K562 (cell line): ENCODE data around the gene TNFAIP3. TPM values are rescaled to one million over a fixed set of nuclear protein-coding genes. Genes with fewer than 3 reads are reported as not detected.

Source experiments
- ATAC-seq: fragments of 200-7000 bp; cut with Tn5 transposase; 3 replicates; pipeline ENCODE4 v1.9.1; 2020; ENCODE audit warnings: moderate library complexity
- BruUV-seq: library from RNA; stranded (reverse); fragments of 400-500 nt; replicated peaks from 2 replicates; lab custom pipeline; 2021; lab: Mats Ljungman, UMichigan
- CTCF ChIA-PET: fragments of 300-600 bp; formaldehyde crosslinking; extraction: SDS; loops from one replicate; lab custom pipeline; 2021; ENCODE audit warnings: low intra/inter-chr PET ratio; lab: Yijun Ruan, JAX
- POLR2A ChIA-PET: fragments of 300-600, 350-650 bp; sonication (Branson Sonifier 250); formaldehyde crosslinking; extraction: SDS; loops from one replicate; lab custom pipeline; 2021; ENCODE audit warnings: antibody characterized with exemption, inconsistent platforms; lab: Yijun Ruan, JAX
- DNase-seq, 4 experiments: peaks; one replicate each; pipeline versions ENCODE4 v3.0.0 to v3.0.0-alpha.2; 2011 to 2018; ENCODE audit warnings: low spot score in 3 of 4, mixed read lengths in 3 of 4; ENCODE audit errors: extremely low read depth in 1 of 4
- FAIRE-seq: peaks from 2 replicates; lab custom pipeline; 2011; peaks lifted over from hg19 to GRCh38; lab: Jason Lieb, UNC
- H2AFZ ChIP-seq: 2 replicates; pipeline ENCODE4 v1.6.0; 2011; ENCODE audit warnings: low read depth, low read length, control low read depth, inconsistent platforms
- H3K27ac ChIP-seq: fragments of 200-600 bp; 3 replicates; pipeline ENCODE4 v1.8.0; 2011; ENCODE audit warnings: low read depth, mild to moderate bottlenecking, control low read depth, inconsistent platforms, low read length, moderate library complexity, mixed read lengths; ENCODE audit errors: extremely low read depth
- H3K27me3 ChIP-seq, 2 experiments: fragments of 300-600 bp in 1 of 2; 2 replicates in 1 of 2; 3 replicates in 1 of 2; pipeline versions ENCODE4 v1.6.0 to v1.8.0; 2011; ENCODE audit warnings: inconsistent platforms in 2 of 2, low read length in 2 of 2, mild to moderate bottlenecking in 1 of 2, mixed read lengths in 1 of 2, moderate library complexity in 1 of 2; ENCODE audit not compliant: control insufficient read depth in 2 of 2, insufficient read depth in 2 of 2
- H3K36me3 ChIP-seq: fragments of 300-600 bp; 3 replicates; pipeline ENCODE4 v1.8.0; 2011; ENCODE audit warnings: mild to moderate bottlenecking, low read length, inconsistent platforms; ENCODE audit not compliant: control insufficient read depth, insufficient read depth
- H3K4me1 ChIP-seq, 2 experiments: fragments of 200-600 bp in 1 of 2; replicated peaks in 1 of 2; 2 replicates in 1 of 2; 3 replicates in 1 of 2; pipeline versions ENCODE4 v1.5.1 to v1.8.0; 2011; ENCODE audit warnings: inconsistent platforms in 2 of 2, low read length in 2 of 2, mild to moderate bottlenecking in 1 of 2, mixed read lengths in 1 of 2, moderate library complexity in 1 of 2; ENCODE audit not compliant: control insufficient read depth in 2 of 2, insufficient read depth in 2 of 2
- H3K4me2 ChIP-seq: 2 replicates; pipeline ENCODE4 v1.6.1; 2011; ENCODE audit warnings: low read length, control low read depth, inconsistent platforms, mixed read lengths; ENCODE audit not compliant: insufficient read depth
- H3K4me3 ChIP-seq: fragments of 200-600 bp; sonication (generic), shearing (Covaris generic); 2 replicates; pipeline ENCODE4 v1.5.1; 2016; ENCODE audit warnings: control low read depth, inconsistent platforms
- H3K79me2 ChIP-seq: fragments of 200-600 bp; 3 replicates; pipeline ENCODE4 v1.8.0; 2011; ENCODE audit warnings: low read length, inconsistent platforms; ENCODE audit not compliant: control insufficient read depth, insufficient read depth
- H3K9ac ChIP-seq, 2 experiments: 2 replicates each; pipeline versions ENCODE4 v1.6.0 to v1.6.1; 2011; ENCODE audit warnings: low read depth in 2 of 2, low read length in 2 of 2, control low read depth in 1 of 2, inconsistent platforms in 1 of 2, mild to moderate bottlenecking in 1 of 2, mixed read lengths in 1 of 2; ENCODE audit not compliant: insufficient read depth in 1 of 2
- H3K9me1 ChIP-seq: one replicate; pipeline ENCODE4 v1.6.0; 2011; ENCODE audit warnings: inconsistent platforms, mild to moderate bottlenecking, low read length, moderate library complexity; ENCODE audit not compliant: control insufficient read depth, insufficient read depth
- H3K9me3 ChIP-seq: replicated peaks from 2 replicates; pipeline ENCODE4 v1.5.1; 2011; ENCODE audit warnings: low read depth, low read length, inconsistent platforms; ENCODE audit not compliant: control insufficient read depth, insufficient read depth
- H4K20me1 ChIP-seq: replicated peaks from 2 replicates; pipeline ENCODE4 v1.6.1; 2011; ENCODE audit warnings: low read length, inconsistent platforms, mixed read lengths; ENCODE audit not compliant: control insufficient read depth, insufficient read depth
- EWSR1 ChIP-seq: fragments of 450-650 bp; IDR thresholded peaks from 2 replicates; pipeline ENCODE4 v1.6.1; 2018; ENCODE audit warnings: borderline replicate concordance, mild to moderate bottlenecking, low read depth, moderate library complexity; ENCODE audit not compliant: partially characterized antibody
- KLF16 ChIP-seq: IDR thresholded peaks from 2 replicates; pipeline ENCODE4 v1.6.1; 2016; ENCODE audit warnings: antibody characterized with exemption
- LARP7 ChIP-seq: fragments of 450-650 bp; IDR thresholded peaks from 2 replicates; pipeline ENCODE4 v1.6.1; 2016
- MEF2D ChIP-seq: conservative IDR thresholded peaks from 2 replicates; pipeline ENCODE4 v1.6.1; 2016; ENCODE audit warnings: low read depth, missing genetic modification characterization, missing compliant biosample characterization
- POLR2B ChIP-seq: fragments of 450-650 bp; IDR thresholded peaks from 2 replicates; pipeline ENCODE4 v1.6.1; 2018; ENCODE audit warnings: low read depth; ENCODE audit not compliant: partially characterized antibody
- RBM25 ChIP-seq: fragments of 200-400 bp; formaldehyde crosslinking; IDR thresholded peaks from 2 replicates; pipeline ENCODE4 v1.6.1; 2018; ENCODE audit warnings: low read length, low read depth, moderate library complexity; ENCODE audit not compliant: severe bottlenecking
- SMAD3 ChIP-seq: fragments of 450-650 bp; formaldehyde crosslinking; conservative IDR thresholded peaks from 2 replicates; pipeline ENCODE4 v1.4.0; 2020; ENCODE audit warnings: mild to moderate bottlenecking
- SMARCA4 ChIP-seq: fragments of 450-650 bp; IDR thresholded peaks from 2 replicates; pipeline ENCODE4 v1.6.1; 2016
- TAF1 ChIP-seq: IDR thresholded peaks from 2 replicates; pipeline ENCODE4 v1.6.1; 2011; ENCODE audit warnings: mild to moderate bottlenecking, low read length, moderate library complexity; ENCODE audit not compliant: insufficient read depth, control insufficient read depth, severe bottlenecking; ENCODE audit errors: extremely low read depth
- ZNF165 ChIP-seq: fragments of 250-450 bp; sonication (Bioruptor Pico); IDR thresholded peaks from 2 replicates; pipeline ENCODE4 v1.4.0; 2020; ENCODE audit warnings: borderline replicate concordance
- ZNF785 ChIP-seq: fragments of 250-450 bp; sonication (Bioruptor Pico); IDR thresholded peaks from 2 replicates; pipeline ENCODE4 v1.4.0; 2020; ENCODE audit warnings: mild to moderate bottlenecking
- WGBS: fragments of 100-300 bp; shearing (Covaris generic); methylation state at CpG from one replicate; pipeline ENCODE4 v1.1.6; 2016; ENCODE audit warnings: low coverage, mixed read lengths; ENCODE audit not compliant: insufficient coverage; ENCODE audit errors: missing lambda C conversion rate; 5-methylcytosine and 5-hydroxymethylcytosine counted together
- in situ Hi-C: fragments of 300-500 bp; cut with MboI; formaldehyde crosslinking; loops from 4 replicates; pipeline ENCODE4 v1.15.0; 2018; ENCODE audit warnings: inconsistent platforms, mixed read lengths
- intact Hi-C: fragments of 100-400 bp; cut with micrococcal nuclease; formaldehyde crosslinking; loops from 2 replicates; pipeline ENCODE4 v1.14.2; 2022
- polyA plus RNA-seq, 8 experiments: library from polyadenylated mRNA; depleted of rRNA in 4 of 8; stranded (reverse) in 5 of 8; unstranded in 3 of 8; fragments of >200 nt; fragmentation: Nextera tagmentation in 2 of 8; fragmentation: Illumina TruSeq in 1 of 8; extraction: Ambion mirVana in 2 of 8; extraction: Trizol in 1 of 8; gene quantifications; 2 replicates each; pipeline versions ENCODE4 v1.2.1 to v1.2.3, GENCODE V29; 2011 to 2014; ENCODE audit warnings: inconsistent platforms in 1 of 8, missing spikeins in 1 of 8
- total RNA-seq, 7 experiments: library from RNA; depleted of rRNA in 6 of 7; stranded (reverse); fragments of >200 nt in 6 of 7; fragmentation: Illumina TruSeq in 2 of 7; extraction: Trizol in 2 of 7; gene quantifications; 2 replicates each; pipeline versions ENCODE4 v1.2.1 to v1.2.3, GENCODE V29; 2011 to 2021; ENCODE audit warnings: low replicate concordance in 1 of 7

Gene TNFAIP3
- total and polyA plus RNA-seq, 9 of the 15 experiments (the other 6 are each of a cell fraction or from before 2014, with no cell fraction given), result 0.79 to 17.0 (median 6.4) TPM

- Histone ChIP-seq H3K9me1 (no peaks in the 10 kb centered on the region), H3K27ac (no peak overlapping the region), H3K9ac (no peak overlapping the region), H3K27me3 (no peaks in the 10 kb centered on the region), H3K4me3 (no peak overlapping the region), H3K9me3 (no peaks in the 10 kb centered on the region), H3K79me2 (no peaks in the 10 kb centered on the region), H2AFZ (no peak overlapping the region), H3K36me3 (no peaks in the 10 kb centered on the region), H3K4me2 (no peak overlapping the region), H4K20me1 (no peaks in the 10 kb centered on the region), H3K4me1 (no peaks in the 10 kb centered on the region)
- in situ Hi-C loops, result no loop called here
- ATAC-seq, result no peak
- TF ChIP-seq MEF2D (tag) (no peak), RBM25 (peak; percentile 22), KLF16 (no peak), SMAD3 (no peak), ZNF785 (CRISPR knock-in tag) (no peak), LARP7 (peak; percentile 47; the same call in 1 of the 2 replicates), ZNF165 (CRISPR knock-in tag) (no peak), POLR2B (no peak), SMARCA4 (no peak), EWSR1 (no peak), TAF1 (no peak)
- no peak for FAIRE-seq
- ChIA-PET POLR2A (no interaction called here), CTCF (no interaction called here)
- intact Hi-C loops, result no loop called here
- BruUV-seq, result no TSS peak
- DNase-seq, result no peak
- WGBS, result 92% methylated on average over 1 of the region's 1 CpG
These were observed 26.8 kb upstream of the TNFAIP3 start for GRCh38 chr6:137840252-137840651.
